NCI-H2196 (cell line): ENCODE measurements around the gene MPC2.
"Not testable (repeated sequence)": the region's sequence is repeated elsewhere in the genome, so short reads cannot be mapped to it uniquely, and the experiment has no call there.

ENCODE experiments used
- DNase-seq: peaks from one replicate; lab custom pipeline; 2025; ENCODE audit not compliant: unreplicated experiment; lab: John Stamatoyannopoulos, UW

The MPC2 gene

GRCh38 chr1:167909691-167910180, 27.1 kb downstream of the MPC2 start:
- no peak for DNase-seq

GRCh38 chr1:167905671-167906070, 31.2 kb downstream of the MPC2 start:
- DNase-seq, result no peak

GRCh38 chr1:167905182-167905581, 31.7 kb downstream of the MPC2 start:
- DNase-seq, result no peak

GRCh38 chr1:167904652-167905130, 32.2 kb downstream of the MPC2 start:
- no peak for DNase-seq

GRCh38 chr1:167900907-167901306, 36.0 kb downstream of the MPC2 start:
- DNase-seq, result no peak

- no peak for DNase-seq
Measured at GRCh38 chr1:167899253-167899681, 37.6 kb downstream of the MPC2 start.

GRCh38 chr1:167898578-167899222, 38.2 kb downstream of the MPC2 start:
- no peak for DNase-seq

GRCh38 chr1:167893798-167894197, 43.1 kb downstream of the MPC2 start:
- DNase-seq, result no peak

GRCh38 chr1:167890400-167890799, 46.5 kb downstream of the MPC2 start:
- no peak for DNase-seq

- not testable (repeated sequence) for DNase-seq
Measured at GRCh38 chr1:167887187-167887586, 49.7 kb downstream of the MPC2 start.

GRCh38 chr1:167882376-167882775, 54.5 kb downstream of the MPC2 start:
- no peak for DNase-seq

GRCh38 chr1:167881786-167882185, 55.1 kb downstream of the MPC2 start:
- DNase-seq, result no peak

GRCh38 chr1:167881069-167881468, 55.8 kb downstream of the MPC2 start:
- no peak for DNase-seq

GRCh38 chr1:167880580-167881021, 56.3 kb downstream of the MPC2 start:
- no peak for DNase-seq

- no peak for DNase-seq
Measured at GRCh38 chr1:167879508-167879907, 57.4 kb downstream of the MPC2 start.

- no peak for DNase-seq
Measured at GRCh38 chr1:167878372-167879160, 58.3 kb downstream of the MPC2 start.

- no peak for DNase-seq
Measured at GRCh38 chr1:167876597-167877175, 60.2 kb downstream of the MPC2 start.

GRCh38 chr1:167871331-167871730, 65.5 kb downstream of the MPC2 start:
- no peak for DNase-seq

- not testable (repeated sequence) for DNase-seq
Measured at GRCh38 chr1:167869157-167870001, 67.5 kb downstream of the MPC2 start.

- not testable (repeated sequence) for DNase-seq
Measured at GRCh38 chr1:167866739-167867414, 70.0 kb downstream of the MPC2 start.
